ENCODE results near the gene OGFOD2.
"Not testable (repeated sequence)": the region's sequence is repeated elsewhere in the genome, so short reads cannot be mapped to it uniquely, and the experiment has no call there.

OGFOD2 gene

GRCh38 chr12:123010110-123010509, 35.1 kb downstream of the OGFOD2 start:
- no peaks in the 10 kb centered on the region for H3K27me3 ChIP-seq (replicated peaks; ENCODE audit: control insufficient read depth, insufficient read depth, low read length)
- no peak for TF ChIP-seq CTCF (IDR thresholded peaks at IDR 0.05; ENCODE audit: insufficient read depth, low read length, poor library complexity, severe bottlenecking)
- no peaks in the 10 kb centered on the region; the same call in 1 of the 2 replicates for H3K36me3 ChIP-seq (ENCODE audit: control insufficient read depth, insufficient read depth, low read length)
- DNase-seq (ENCODE audit: extremely low read depth, insufficient read length), result no peak
- no peak overlapping the region for H3K4me3 ChIP-seq (replicated peaks; ENCODE audit: low read depth, low read length)

- Histone ChIP-seq H3K27me3 (replicated peaks; ENCODE audit: control insufficient read depth, insufficient read depth, low read length) (no peaks in the 10 kb centered on the region), H3K4me3 (replicated peaks; ENCODE audit: low read depth, low read length) (no peak overlapping the region), H3K36me3 (ENCODE audit: control insufficient read depth, insufficient read depth, low read length) (no peaks in the 10 kb centered on the region)
- TF ChIP-seq CTCF (IDR thresholded peaks at IDR 0.05; ENCODE audit: insufficient read depth, low read length, poor library complexity, severe bottlenecking), result no peak
- no peak for DNase-seq (ENCODE audit: extremely low read depth, insufficient read length)
Observed at GRCh38 chr12:123010681-123011080, 35.6 kb downstream of the OGFOD2 start.

- Histone ChIP-seq H3K4me3 (replicated peaks; ENCODE audit: low read depth, low read length) (no peak overlapping the region), H3K36me3 (ENCODE audit: control insufficient read depth, insufficient read depth, low read length) (no peaks in the 10 kb centered on the region), H3K27me3 (replicated peaks; ENCODE audit: control insufficient read depth, insufficient read depth, low read length) (no peaks in the 10 kb centered on the region)
- DNase-seq (ENCODE audit: extremely low read depth, insufficient read length), result no peak
- TF ChIP-seq CTCF (IDR thresholded peaks at IDR 0.05; ENCODE audit: insufficient read depth, low read length, poor library complexity, severe bottlenecking), result no peak
Observed at GRCh38 chr12:123011701-123012100, 36.7 kb downstream of the OGFOD2 start.

- TF ChIP-seq CTCF (IDR thresholded peaks at IDR 0.05; ENCODE audit: insufficient read depth, low read length, poor library complexity, severe bottlenecking), result no peak
- H3K27me3 ChIP-seq (replicated peaks; ENCODE audit: control insufficient read depth, insufficient read depth, low read length), result no peaks in the 10 kb centered on the region
- no peak overlapping the region for H3K4me3 ChIP-seq (replicated peaks; ENCODE audit: low read depth, low read length)
- H3K36me3 ChIP-seq (ENCODE audit: control insufficient read depth, insufficient read depth, low read length), result no peaks in the 10 kb centered on the region
- no peak for DNase-seq (ENCODE audit: extremely low read depth, insufficient read length)
Observed at GRCh38 chr12:123013185-123014095, 38.4 kb downstream of the OGFOD2 start.

- DNase-seq (ENCODE audit: extremely low read depth, insufficient read length); H3K36me3 ChIP-seq (ENCODE audit: control insufficient read depth, insufficient read depth, low read length); H3K27me3 ChIP-seq (replicated peaks; ENCODE audit: control insufficient read depth, insufficient read depth, low read length): not testable (repeated sequence)
Observed at GRCh38 chr12:123014473-123014872, 39.4 kb downstream of the OGFOD2 start.

GRCh38 chr12:123017753-123018152, 42.7 kb downstream of the OGFOD2 start:
- H3K36me3 ChIP-seq (ENCODE audit: control insufficient read depth, insufficient read depth, low read length), result no peaks in the 10 kb centered on the region
- DNase-seq (ENCODE audit: extremely low read depth, insufficient read length), result no peak
- H3K4me3 ChIP-seq (replicated peaks; ENCODE audit: low read depth, low read length), result no peak overlapping the region
- peaks cover 3% of the 10 kb centered on the region for H3K27me3 ChIP-seq (replicated peaks; ENCODE audit: control insufficient read depth, insufficient read depth, low read length)
- no peak for TF ChIP-seq CTCF (IDR thresholded peaks at IDR 0.05; ENCODE audit: insufficient read depth, low read length, poor library complexity, severe bottlenecking)

More at GRCh38 chr12:123014473-123014872, 39.4 kb downstream of the OGFOD2 start:
- not testable (repeated sequence) for H3K4me3 ChIP-seq (replicated peaks; ENCODE audit: low read depth, low read length)

Measured in GM06990 (cell line).